COLO829 (cell line): Measurements from ENCODE around the gene RNF25.
A peak's percentile ranks its signal among the peaks of the same experiment; 100 is the strongest.

Experiments
- DNase-seq: peaks from one replicate; pipeline ENCODE4 v3.0.0; 2012; ENCODE audit warnings: low spot score

Gene RNF25

GRCh38 chr2:218671654-218672566 is at the start of gene RNF25, which contains the start of gene STK36:
Gene RNF25 (minus strand): TSS chr2:218672002. CDS start chr2:218671970, 32 bp downstream.
Gene STK36 (plus strand): TSS chr2:218672086. CDS start chr2:218672830, 744 bp downstream.
- DNase-seq, result peak; percentile 94

- DNase-seq, result no peak
Measured at GRCh38 chr2:218721488-218721887, 49.7 kb upstream of the RNF25 start.

GRCh38 chr2:218720048-218721041 is 48.5 kb upstream of the RNF25 start:
- DNase-seq, result peak; percentile 46

- DNase-seq, result no peak
Measured at GRCh38 chr2:218719457-218719856, 47.7 kb upstream of the RNF25 start.

GRCh38 chr2:218718058-218718457 is 46.3 kb upstream of the RNF25 start:
- DNase-seq, result no peak

- DNase-seq, result no peak
Measured at GRCh38 chr2:218717262-218717661, 45.5 kb upstream of the RNF25 start.

- no peak for DNase-seq
Measured at GRCh38 chr2:218716070-218716469, 44.3 kb upstream of the RNF25 start.

GRCh38 chr2:218713922-218714321 is 42.1 kb upstream of the RNF25 start:
- DNase-seq, result no peak

- no peak for DNase-seq
Measured at GRCh38 chr2:218711550-218711929, 39.7 kb upstream of the RNF25 start.

GRCh38 chr2:218710687-218711549 is 39.1 kb upstream of the RNF25 start, which contains the start of gene TTLL4:
Gene TTLL4 (plus strand): TSS chr2:218710835. CDS start chr2:218737677, 26,842 bp downstream.
- peak; percentile 99 for DNase-seq

GRCh38 chr2:218710334-218710686 is 38.5 kb upstream of the RNF25 start:
- DNase-seq, result no peak

- no peak for DNase-seq
Measured at GRCh38 chr2:218709908-218710307, 38.1 kb upstream of the RNF25 start.

- no peak for DNase-seq
Measured at GRCh38 chr2:218708086-218708485, 36.3 kb upstream of the RNF25 start.

GRCh38 chr2:218703341-218703740 is 31.5 kb upstream of the RNF25 start:
- no peak for DNase-seq

GRCh38 chr2:218701806-218702205 is 30.0 kb upstream of the RNF25 start:
- no peak for DNase-seq

GRCh38 chr2:218698885-218699284 is 27.1 kb upstream of the RNF25 start:
- no peak for DNase-seq

- DNase-seq, result no peak
Measured at GRCh38 chr2:218694405-218695145, 22.8 kb upstream of the RNF25 start.

GRCh38 chr2:218691234-218691633 is 19.4 kb upstream of the RNF25 start:
- no peak for DNase-seq

- DNase-seq, result peak; percentile 82
Measured at GRCh38 chr2:218687400-218688060, 15.7 kb upstream of the RNF25 start.

GRCh38 chr2:218680061-218680460 is 8.3 kb upstream of the RNF25 start:
- no peak for DNase-seq
